Measurements from ENCODE around the gene DOCK2.

DNA sequence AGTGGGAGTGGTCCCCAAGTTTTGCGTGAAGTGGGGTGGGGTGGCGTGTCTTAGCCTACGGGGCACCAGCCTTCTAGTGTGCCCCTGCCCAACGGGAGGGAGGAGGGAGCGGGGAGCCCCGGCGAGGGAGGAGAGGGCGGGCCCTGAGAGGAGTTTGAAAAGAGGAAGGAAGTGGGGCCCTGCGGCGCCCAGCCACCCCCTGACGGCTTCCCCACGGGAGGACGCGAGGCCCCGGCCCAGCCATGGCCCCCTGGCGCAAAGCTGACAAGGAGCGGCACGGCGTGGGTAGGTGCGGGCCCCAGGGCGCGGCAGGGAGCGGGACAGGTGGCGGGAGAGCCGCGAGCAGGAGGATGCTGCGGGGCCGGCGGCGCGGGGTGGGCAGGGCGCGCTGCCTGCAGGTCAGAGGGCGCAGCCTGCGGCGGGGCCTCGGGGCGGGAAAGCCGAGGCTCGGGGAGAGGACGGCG lies at the start of gene DOCK2:
- TF ChIP-seq EZH2phosphoT487 (IDR thresholded peaks at IDR 0.05; ENCODE audit: borderline replicate concordance) = no peak
- TF ChIP-seq, protein P1, sequence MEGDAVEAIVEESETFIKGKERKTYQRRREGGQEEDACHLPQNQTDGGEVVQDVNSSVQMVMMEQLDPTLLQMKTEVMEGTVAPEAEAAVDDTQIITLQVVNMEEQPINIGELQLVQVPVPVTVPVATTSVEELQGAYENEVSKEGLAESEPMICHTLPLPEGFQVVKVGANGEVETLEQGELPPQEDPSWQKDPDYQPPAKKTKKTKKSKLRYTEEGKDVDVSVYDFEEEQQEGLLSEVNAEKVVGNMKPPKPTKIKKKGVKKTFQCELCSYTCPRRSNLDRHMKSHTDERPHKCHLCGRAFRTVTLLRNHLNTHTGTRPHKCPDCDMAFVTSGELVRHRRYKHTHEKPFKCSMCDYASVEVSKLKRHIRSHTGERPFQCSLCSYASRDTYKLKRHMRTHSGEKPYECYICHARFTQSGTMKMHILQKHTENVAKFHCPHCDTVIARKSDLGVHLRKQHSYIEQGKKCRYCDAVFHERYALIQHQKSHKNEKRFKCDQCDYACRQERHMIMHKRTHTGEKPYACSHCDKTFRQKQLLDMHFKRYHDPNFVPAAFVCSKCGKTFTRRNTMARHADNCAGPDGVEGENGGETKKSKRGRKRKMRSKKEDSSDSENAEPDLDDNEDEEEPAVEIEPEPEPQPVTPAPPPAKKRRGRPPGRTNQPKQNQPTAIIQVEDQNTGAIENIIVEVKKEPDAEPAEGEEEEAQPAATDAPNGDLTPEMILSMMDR (conservative IDR thresholded peaks at IDR 0.05; ENCODE audit: low read length) = no peak

Measured in Loucy (cell line).